Neutrophil (primary cell): ENCODE data around the gene SH3BP2.

Source experiments
- H3K27ac ChIP-seq: fragments of 200-600 bp; sonication (generic); 2 replicates; pipeline ENCODE4 v1.5.1; 2016; ENCODE audit warnings: mild to moderate bottlenecking, moderate library complexity
- H3K27me3 ChIP-seq: fragments of 200-600 bp; sonication (generic); 2 replicates; pipeline ENCODE4 v1.6.0; 2016; ENCODE audit warnings: mild to moderate bottlenecking
- H3K36me3 ChIP-seq: fragments of 200-600 bp; sonication (generic); 2 replicates; pipeline ENCODE4 v1.5.1; 2017
- H3K4me1 ChIP-seq, 2 experiments: fragments of 200-600 bp in 1 of 2; sonication (generic) in 1 of 2; 1 replicate in 1 of 2; 2 replicates in 1 of 2; pipeline versions ENCODE4 v1.5.1 to v1.6.1; 2013 to 2016; ENCODE audit warnings: low read depth in 1 of 2, low read length in 1 of 2, mild to moderate bottlenecking in 1 of 2, moderate library complexity in 1 of 2; ENCODE audit not compliant: control insufficient read depth in 1 of 2, insufficient read depth in 1 of 2
- H3K4me3 ChIP-seq, 2 experiments: fragments of 200-600 bp in 1 of 2; sonication (generic) in 1 of 2; 1 replicate in 1 of 2; 2 replicates in 1 of 2; pipeline ENCODE4 v1.5.1; 2013 to 2016; ENCODE audit warnings: low read depth in 1 of 2, low read length in 1 of 2, mild to moderate bottlenecking in 1 of 2, moderate library complexity in 1 of 2
- H3K9me3 ChIP-seq: fragments of 200-600 bp; sonication (generic); 2 replicates; pipeline ENCODE4 v1.5.1; 2016
- TF ChIP-seq, protein P1 (sequence below): fragments of 200-600 bp; sonication (generic); IDR thresholded peaks from 2 replicates; pipeline ENCODE4 v1.5.1; 2016; ENCODE audit warnings: antibody characterized with exemption

SH3BP2 gene

DNA sequence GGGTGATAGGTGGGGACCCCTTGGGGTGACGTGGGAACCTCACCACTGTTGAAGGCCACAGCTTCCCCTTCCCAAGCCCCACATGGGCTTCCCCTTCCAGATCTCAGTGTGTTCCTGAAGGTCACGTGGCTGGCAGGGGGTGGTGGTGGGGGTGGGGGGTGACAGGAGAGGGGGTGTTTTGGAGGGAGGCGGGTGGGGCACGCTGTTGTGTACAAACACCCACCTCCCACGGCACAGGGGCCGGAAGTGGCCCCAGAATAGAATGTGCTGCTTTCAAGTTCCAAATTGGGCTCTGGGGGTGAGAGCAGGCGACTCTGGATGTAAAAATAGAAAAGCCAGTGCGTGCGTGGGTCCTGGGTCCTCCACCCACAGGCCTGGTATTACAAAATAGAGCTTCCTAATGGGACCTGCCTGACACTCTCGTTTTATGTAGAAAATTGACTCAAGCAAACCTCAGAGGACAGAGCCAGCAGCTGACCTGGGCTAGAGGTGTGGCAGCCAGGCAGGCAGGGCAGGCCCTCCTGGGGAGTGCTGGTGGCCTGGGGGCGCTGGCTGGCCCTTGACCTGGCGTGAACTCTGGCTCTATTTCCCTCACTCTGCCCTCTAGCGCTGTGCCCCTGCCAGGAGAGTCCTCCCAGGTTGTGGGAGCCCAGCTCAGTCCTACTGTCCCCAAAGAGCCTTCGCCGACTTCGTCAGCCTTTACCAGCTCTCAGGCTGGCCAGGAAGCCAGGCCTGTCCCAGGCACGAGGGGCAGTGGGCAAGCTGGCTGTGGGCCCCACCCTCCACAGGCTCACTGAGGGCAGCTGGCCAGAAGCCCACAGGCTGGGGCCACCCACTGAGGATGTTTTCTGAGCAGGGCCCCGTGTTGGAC lies 5.4 kb upstream of the SH3BP2 start:
- H3K9me3 ChIP-seq: no peaks in the 10 kb centered on the region
- H3K27ac ChIP-seq: peak overlapping the region; percentile 86
- peaks cover 54% of the 10 kb centered on the region in 2 experiments for H3K4me1 ChIP-seq
- H3K27me3 ChIP-seq: no peaks in the 10 kb centered on the region
- TF ChIP-seq, protein P1, sequence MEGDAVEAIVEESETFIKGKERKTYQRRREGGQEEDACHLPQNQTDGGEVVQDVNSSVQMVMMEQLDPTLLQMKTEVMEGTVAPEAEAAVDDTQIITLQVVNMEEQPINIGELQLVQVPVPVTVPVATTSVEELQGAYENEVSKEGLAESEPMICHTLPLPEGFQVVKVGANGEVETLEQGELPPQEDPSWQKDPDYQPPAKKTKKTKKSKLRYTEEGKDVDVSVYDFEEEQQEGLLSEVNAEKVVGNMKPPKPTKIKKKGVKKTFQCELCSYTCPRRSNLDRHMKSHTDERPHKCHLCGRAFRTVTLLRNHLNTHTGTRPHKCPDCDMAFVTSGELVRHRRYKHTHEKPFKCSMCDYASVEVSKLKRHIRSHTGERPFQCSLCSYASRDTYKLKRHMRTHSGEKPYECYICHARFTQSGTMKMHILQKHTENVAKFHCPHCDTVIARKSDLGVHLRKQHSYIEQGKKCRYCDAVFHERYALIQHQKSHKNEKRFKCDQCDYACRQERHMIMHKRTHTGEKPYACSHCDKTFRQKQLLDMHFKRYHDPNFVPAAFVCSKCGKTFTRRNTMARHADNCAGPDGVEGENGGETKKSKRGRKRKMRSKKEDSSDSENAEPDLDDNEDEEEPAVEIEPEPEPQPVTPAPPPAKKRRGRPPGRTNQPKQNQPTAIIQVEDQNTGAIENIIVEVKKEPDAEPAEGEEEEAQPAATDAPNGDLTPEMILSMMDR: no peak
- peak overlapping the region; percentile 0 to 29 for H3K4me3 ChIP-seq
- H3K36me3 ChIP-seq: no peaks in the 10 kb centered on the region

- Histone ChIP-seq H3K27me3 (no peaks in the 10 kb centered on the region), H3K9me3 (no peaks in the 10 kb centered on the region), H3K27ac (peak overlapping the region; percentile 86), H3K4me3 (no peak overlapping the region), H3K36me3 (no peaks in the 10 kb centered on the region), H3K4me1 (peaks cover 56 to 58% of the 10 kb centered on the region in 2 experiments)
- TF ChIP-seq, protein P1: no peak
Measured at GRCh38 chr4:2788101-2788500, 4.8 kb upstream of the SH3BP2 start.

GRCh38 chr4:2788532-2789103 lies 4.3 kb upstream of the SH3BP2 start:
- Histone ChIP-seq H3K9me3 (no peaks in the 10 kb centered on the region), H3K36me3 (no peaks in the 10 kb centered on the region), H3K4me1 (peaks cover 57 to 60% of the 10 kb centered on the region in 2 experiments), H3K27ac (no peak overlapping the region), H3K4me3 (no peak overlapping the region), H3K27me3 (no peaks in the 10 kb centered on the region)
- TF ChIP-seq, protein P1: no peak

- Histone ChIP-seq H3K27ac (no peak overlapping the region), H3K4me3 (no peak overlapping the region), H3K36me3 (no peaks in the 10 kb centered on the region), H3K27me3 (no peaks in the 10 kb centered on the region), H3K4me1 (peaks cover 64 to 67% of the 10 kb centered on the region in 2 experiments), H3K9me3 (no peaks in the 10 kb centered on the region)
- TF ChIP-seq, protein P1: no peak
Measured at GRCh38 chr4:2789351-2789750, 3.5 kb upstream of the SH3BP2 start.

DNA sequence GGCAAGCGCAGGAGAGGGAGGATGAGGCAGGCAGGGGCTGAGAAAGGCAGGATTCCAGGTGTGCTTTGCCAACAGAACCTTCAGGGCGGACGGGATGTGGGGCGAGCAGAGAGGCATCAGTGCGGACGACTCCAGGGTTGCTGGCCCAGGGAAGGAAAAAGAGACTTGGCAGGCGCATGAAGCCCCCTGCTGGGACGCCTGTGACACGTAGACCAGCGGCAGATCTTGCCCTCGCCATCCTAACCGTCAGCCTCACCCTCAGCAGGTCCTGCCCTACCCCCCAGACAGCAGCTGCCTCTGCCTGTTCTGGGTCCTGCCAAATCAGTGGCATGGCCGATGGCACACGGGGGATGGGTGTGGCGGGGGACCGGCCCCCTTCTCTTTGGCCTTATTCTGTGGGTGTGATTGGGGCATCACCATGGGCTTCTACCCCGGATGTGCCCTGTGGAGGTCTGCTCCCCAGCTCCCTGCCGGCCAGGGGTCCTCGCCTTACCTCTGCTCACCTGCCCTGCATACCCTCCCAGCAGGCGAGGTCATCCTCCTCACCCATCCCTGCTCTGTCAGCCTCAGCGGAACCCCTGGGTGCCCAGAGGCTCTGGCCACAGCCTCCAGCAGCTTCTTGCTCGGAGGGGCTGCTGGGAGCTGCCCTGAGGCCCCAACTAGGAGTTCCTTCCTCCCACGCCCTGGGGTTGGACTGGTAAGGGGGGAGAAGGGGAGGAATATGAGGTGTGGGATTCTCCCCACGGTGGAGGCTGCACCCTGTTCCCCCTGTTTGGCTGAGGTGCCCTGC lies 2.9 kb upstream of the SH3BP2 start:
- Histone ChIP-seq H3K36me3 (no peaks in the 10 kb centered on the region), H3K27me3 (no peaks in the 10 kb centered on the region), H3K27ac (no peak overlapping the region), H3K9me3 (no peaks in the 10 kb centered on the region), H3K4me1 (peaks cover 70 to 73% of the 10 kb centered on the region in 2 experiments), H3K4me3 (no peak overlapping the region)
- TF ChIP-seq, protein P1: no peak
